HEK293 (cell line): ENCODE data around the gene SLC2A6.

Source experiments
- CTCF ChIA-PET: fragments of 350-600 bp; formaldehyde crosslinking; extraction: SDS; loops from one replicate; lab custom pipeline; 2021; ENCODE audit warnings: antibody characterized with exemption; lab: Yijun Ruan, JAX
- POLR2A ChIA-PET: fragments of 300-600 bp; formaldehyde crosslinking; extraction: SDS; loops from one replicate; lab custom pipeline; 2020; ENCODE audit warnings: antibody characterized with exemption, inconsistent platforms; lab: Yijun Ruan, JAX
- H3K27ac ChIP-seq: fragments of 200-500 bp; sonication (Bioruptor generic); 2 replicates; pipeline ENCODE4 v1.5.1; 2014; ENCODE audit warnings: low read depth, low read length, control low read depth, inconsistent platforms; ENCODE audit errors: extremely low read depth
- H3K36me3 ChIP-seq, 2 experiments: fragments of 200-500 bp in 1 of 2; sonication (Bioruptor generic) in 1 of 2; 1 replicate in 1 of 2; 2 replicates in 1 of 2; pipeline ENCODE4 v1.5.1; 2014 to 2017; ENCODE audit warnings: inconsistent platforms in 2 of 2, low read length in 2 of 2; ENCODE audit not compliant: control insufficient read depth in 2 of 2, insufficient read depth in 1 of 2
- H3K4me1 ChIP-seq: fragments of 200-500 bp; sonication (Bioruptor generic); 2 replicates; pipeline ENCODE4 v1.5.1; 2014; ENCODE audit warnings: mild to moderate bottlenecking, low read length, inconsistent platforms; ENCODE audit not compliant: control insufficient read depth, insufficient read depth
- H3K4me3 ChIP-seq: 2 replicates; pipeline ENCODE4 v1.5.1; 2011; ENCODE audit warnings: low read depth, mild to moderate bottlenecking, control low read depth, low read length, moderate library complexity
- H3K9me3 ChIP-seq: fragments of 200-500 bp; sonication (Bioruptor generic); 2 replicates; pipeline ENCODE4 v1.5.1; 2014; ENCODE audit warnings: low read depth, low read length, inconsistent platforms; ENCODE audit not compliant: control insufficient read depth, insufficient read depth
- GLI4 ChIP-seq: fragments of 450-650 bp; formaldehyde crosslinking; IDR thresholded peaks from 2 replicates; pipeline ENCODE4 v1.5.1; 2016; ENCODE audit warnings: missing biosample characterization, missing genetic modification characterization
- HOXA7 ChIP-seq: sonication (generic); formaldehyde crosslinking; IDR thresholded peaks from 2 replicates; pipeline ENCODE4 v1.8.1; 2022; ENCODE audit warnings: missing genetic modification reagents, borderline replicate concordance
- KLF8 ChIP-seq: fragments of 450-650 bp; formaldehyde crosslinking; IDR thresholded peaks from 2 replicates; pipeline ENCODE4 v1.5.1; 2016; ENCODE audit warnings: missing biosample characterization, missing genetic modification characterization
- MYNN ChIP-seq: fragments of 450-650 bp; formaldehyde crosslinking; IDR thresholded peaks from 2 replicates; pipeline ENCODE4 v1.5.1; 2016; ENCODE audit warnings: missing biosample characterization, missing genetic modification characterization, borderline replicate concordance
- PRDM1 ChIP-seq: fragments of 450-650 bp; formaldehyde crosslinking; IDR thresholded peaks from 2 replicates; pipeline ENCODE4; 2016; ENCODE audit warnings: missing biosample characterization, missing genetic modification characterization
- SALL2 ChIP-seq: fragments of 450-650 bp; formaldehyde crosslinking; IDR thresholded peaks from 2 replicates; pipeline ENCODE4 v1.5.0; 2017; ENCODE audit warnings: missing biosample characterization, mild to moderate bottlenecking, missing genetic modification characterization, borderline replicate concordance
- SCRT1 ChIP-seq: fragments of 450-650 bp; formaldehyde crosslinking; IDR thresholded peaks from 2 replicates; pipeline ENCODE4 v1.5.1; 2016; ENCODE audit warnings: missing biosample characterization, missing genetic modification characterization, borderline replicate concordance
- ZFP3 ChIP-seq: fragments of 450-650 bp; formaldehyde crosslinking; IDR thresholded peaks from 2 replicates; pipeline ENCODE4 v1.5.1; 2016; ENCODE audit warnings: low read depth, missing biosample characterization, missing genetic modification characterization
- ZNF157 ChIP-seq: fragments of 450-650 bp; formaldehyde crosslinking; IDR thresholded peaks from 2 replicates; pipeline ENCODE4 v1.5.1; 2016; ENCODE audit warnings: missing biosample characterization, missing genetic modification characterization
- ZNF19 ChIP-seq: fragments of 450-650 bp; formaldehyde crosslinking; IDR thresholded peaks from 2 replicates; pipeline ENCODE4; 2016; ENCODE audit warnings: missing biosample characterization, missing genetic modification characterization, low read depth
- ZNF221 ChIP-seq: fragments of 450-650 bp; formaldehyde crosslinking; IDR thresholded peaks from 2 replicates; pipeline ENCODE4 v1.5.1; 2017; ENCODE audit warnings: missing biosample characterization, missing genetic modification characterization, borderline replicate concordance
- ZNF335 ChIP-seq: fragments of 450-650 bp; formaldehyde crosslinking; conservative IDR thresholded peaks from 2 replicates; pipeline ENCODE4 v1.5.1; 2016; ENCODE audit warnings: missing biosample characterization, missing genetic modification characterization
- ZNF37A ChIP-seq: fragments of 450-650 bp; IDR thresholded peaks from 2 replicates; pipeline ENCODE4 v1.5.1; 2018; ENCODE audit warnings: missing biosample characterization, missing genetic modification characterization
- ZNF549 ChIP-seq: fragments of 450-650 bp; IDR thresholded peaks from 2 replicates; pipeline ENCODE4 v1.5.1; 2018; ENCODE audit warnings: missing biosample characterization, missing genetic modification characterization, mild to moderate bottlenecking, inconsistent platforms, moderate library complexity
- ZNF555 ChIP-seq: fragments of 450-650 bp; formaldehyde crosslinking; conservative IDR thresholded peaks from 2 replicates; pipeline ENCODE4 v1.5.1; 2017; ENCODE audit warnings: missing biosample characterization, mild to moderate bottlenecking, missing genetic modification characterization, inconsistent platforms
- ZNF558 ChIP-seq: fragments of 450-650 bp; formaldehyde crosslinking; IDR thresholded peaks from 2 replicates; pipeline ENCODE4 v1.5.1; 2016; ENCODE audit warnings: missing biosample characterization, missing genetic modification characterization
- ZNF664 ChIP-seq: fragments of 450-650 bp; formaldehyde crosslinking; IDR thresholded peaks from 2 replicates; pipeline ENCODE4 v1.5.1; 2016; ENCODE audit warnings: missing biosample characterization, missing genetic modification characterization
- ZNF677 ChIP-seq: fragments of 450-650 bp; IDR thresholded peaks from 2 replicates; pipeline ENCODE4 v1.5.0; 2018; ENCODE audit warnings: missing biosample characterization, mild to moderate bottlenecking, missing genetic modification characterization, moderate library complexity
- ZNF76 ChIP-seq: fragments of 450-650 bp; formaldehyde crosslinking; IDR thresholded peaks from 2 replicates; pipeline ENCODE4; 2016; ENCODE audit warnings: low read depth, missing biosample characterization, missing genetic modification characterization, borderline replicate concordance
- ZNF768 ChIP-seq: fragments of 450-650 bp; formaldehyde crosslinking; IDR thresholded peaks from 2 replicates; pipeline ENCODE4 v1.5.1; 2018; ENCODE audit warnings: missing biosample characterization, mild to moderate bottlenecking, missing genetic modification characterization
- ZXDB ChIP-seq: fragments of 450-650 bp; formaldehyde crosslinking; IDR thresholded peaks from 2 replicates; pipeline ENCODE4 v1.5.1; 2016; ENCODE audit warnings: missing biosample characterization, missing genetic modification characterization
- TF ChIP-seq, protein P1 (sequence below): fragments of 450-650 bp; formaldehyde crosslinking; IDR thresholded peaks from 2 replicates; pipeline ENCODE4 v1.5.1; 2017; ENCODE audit warnings: missing biosample characterization, mild to moderate bottlenecking, missing genetic modification characterization, moderate library complexity
- TF ChIP-seq, protein P2 (sequence below): fragments of 450-650 bp; formaldehyde crosslinking; IDR thresholded peaks from 2 replicates; pipeline ENCODE4 v1.5.1; 2016; ENCODE audit warnings: missing biosample characterization, missing genetic modification characterization
- TF ChIP-seq, protein P3 (sequence below): fragments of 450-650 bp; formaldehyde crosslinking; IDR thresholded peaks from 2 replicates; pipeline ENCODE4 v1.5.1; 2017; ENCODE audit warnings: missing biosample characterization, missing genetic modification characterization

The SLC2A6 gene

DNA sequence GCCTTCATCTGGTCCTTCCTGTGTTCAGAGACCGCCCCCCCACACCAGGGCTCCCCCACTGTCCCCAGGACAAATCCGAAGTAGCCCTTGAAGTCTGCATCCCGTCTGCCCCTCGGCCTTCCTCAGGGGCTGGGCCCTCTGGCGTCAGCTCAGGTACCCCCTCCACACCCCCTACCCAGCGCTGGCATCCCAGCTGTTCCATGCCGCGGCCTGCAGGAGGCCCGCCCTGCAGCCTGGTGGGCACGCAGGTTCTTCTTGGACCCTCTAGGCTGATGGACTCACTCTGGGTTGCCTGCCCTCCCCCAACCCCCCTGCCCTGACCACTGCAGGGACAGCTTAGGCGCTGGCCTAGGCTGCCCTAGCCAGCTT is 6.6 kb downstream of the SLC2A6 start:
- Histone ChIP-seq H3K4me1 (no peaks in the 10 kb centered on the region), H3K27ac (no peak overlapping the region)
- POLR2A ChIA-PET = interaction anchor here (0.5 kb wide), 1 partner anchor 28 kb away, joined by 3 read pairs; no protein-coding TSS in a partner anchor
- CTCF ChIA-PET = interaction anchor here (0.7 kb wide), 1 partner anchor 8 kb away, joined by 4 read pairs; no protein-coding TSS in a partner anchor
- TF ChIP-seq ZNF335 = no peak
- TF ChIP-seq ZNF549 (tag by site-specific recombination) = no peak
- no peak for TF ChIP-seq ZFP3
- TF ChIP-seq ZXDB = no peak
- TF ChIP-seq SCRT1 = no peak
- no peak for TF ChIP-seq ZNF768
- TF ChIP-seq ZNF157 = no peak
- no peak for TF ChIP-seq ZNF76 (tag by site-specific recombination)
- TF ChIP-seq, protein P1, sequence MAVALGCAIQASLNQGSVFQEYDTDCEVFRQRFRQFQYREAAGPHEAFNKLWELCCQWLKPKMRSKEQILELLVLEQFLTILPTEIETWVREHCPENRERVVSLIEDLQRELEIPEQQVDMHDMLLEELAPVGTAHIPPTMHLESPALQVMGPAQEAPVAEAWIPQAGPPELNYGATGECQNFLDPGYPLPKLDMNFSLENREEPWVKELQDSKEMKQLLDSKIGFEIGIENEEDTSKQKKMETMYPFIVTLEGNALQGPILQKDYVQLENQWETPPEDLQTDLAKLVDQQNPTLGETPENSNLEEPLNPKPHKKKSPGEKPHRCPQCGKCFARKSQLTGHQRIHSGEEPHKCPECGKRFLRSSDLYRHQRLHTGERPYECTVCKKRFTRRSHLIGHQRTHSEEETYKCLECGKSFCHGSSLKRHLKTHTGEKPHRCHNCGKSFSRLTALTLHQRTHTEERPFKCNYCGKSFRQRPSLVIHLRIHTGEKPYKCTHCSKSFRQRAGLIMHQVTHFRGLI = no peak
- TF ChIP-seq MYNN = no peak
- no peak for TF ChIP-seq SALL2 (tag by site-specific recombination)
- no peak for TF ChIP-seq ZNF677 (tag by site-specific recombination)
- TF ChIP-seq, all 188 proteins: peak for 0
- Histone ChIP-seq H3K4me3 (no peak overlapping the region), H3K36me3 (peaks cover 0 to 46% of the 10 kb centered on the region in 2 experiments; a peak in 1 of 3 replicates), H3K9me3 (no peaks in the 10 kb centered on the region)

DNA sequence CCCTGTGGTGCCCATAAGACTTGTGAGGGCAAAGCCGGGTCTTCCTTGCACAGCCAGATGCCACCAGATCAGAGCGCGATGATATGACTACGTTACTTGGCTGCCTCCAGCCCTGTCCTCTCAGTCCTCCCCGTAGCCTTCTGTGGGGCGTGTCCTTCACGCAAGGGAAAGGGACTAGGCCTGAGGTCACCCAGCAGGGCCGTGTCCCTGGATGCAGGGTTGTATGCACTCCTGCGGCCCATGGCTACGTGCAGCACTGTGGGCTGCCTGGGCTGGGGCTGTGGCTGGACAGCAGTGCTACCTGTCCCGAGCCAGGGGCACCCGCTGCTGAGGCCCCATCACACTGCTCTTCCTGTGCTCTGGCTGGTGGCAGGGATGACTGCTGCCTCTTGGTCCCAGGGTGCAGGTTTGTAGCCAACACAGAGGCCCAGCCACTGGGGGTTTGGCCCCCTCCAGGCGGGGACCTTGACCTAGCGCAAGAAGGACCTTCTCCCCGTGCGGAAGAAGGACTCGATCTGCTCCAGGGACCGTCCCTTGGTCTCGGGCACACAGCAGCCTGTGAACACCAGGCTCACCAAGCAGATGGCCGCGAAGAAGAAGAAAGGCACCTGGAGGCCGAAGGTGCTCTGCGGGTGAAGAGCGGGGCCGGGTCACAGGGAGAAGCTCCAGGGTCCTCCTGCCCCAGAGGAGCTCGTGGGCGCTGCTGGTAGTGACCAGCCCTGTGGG is 7.2 kb downstream of the SLC2A6 start:
- TF ChIP-seq, protein P2, sequence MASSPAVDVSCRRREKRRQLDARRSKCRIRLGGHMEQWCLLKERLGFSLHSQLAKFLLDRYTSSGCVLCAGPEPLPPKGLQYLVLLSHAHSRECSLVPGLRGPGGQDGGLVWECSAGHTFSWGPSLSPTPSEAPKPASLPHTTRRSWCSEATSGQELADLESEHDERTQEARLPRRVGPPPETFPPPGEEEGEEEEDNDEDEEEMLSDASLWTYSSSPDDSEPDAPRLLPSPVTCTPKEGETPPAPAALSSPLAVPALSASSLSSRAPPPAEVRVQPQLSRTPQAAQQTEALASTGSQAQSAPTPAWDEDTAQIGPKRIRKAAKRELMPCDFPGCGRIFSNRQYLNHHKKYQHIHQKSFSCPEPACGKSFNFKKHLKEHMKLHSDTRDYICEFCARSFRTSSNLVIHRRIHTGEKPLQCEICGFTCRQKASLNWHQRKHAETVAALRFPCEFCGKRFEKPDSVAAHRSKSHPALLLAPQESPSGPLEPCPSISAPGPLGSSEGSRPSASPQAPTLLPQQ (tag by site-specific recombination) = no peak
- TF ChIP-seq ZNF558 (tag by site-specific recombination) = no peak
- TF ChIP-seq, protein P3, sequence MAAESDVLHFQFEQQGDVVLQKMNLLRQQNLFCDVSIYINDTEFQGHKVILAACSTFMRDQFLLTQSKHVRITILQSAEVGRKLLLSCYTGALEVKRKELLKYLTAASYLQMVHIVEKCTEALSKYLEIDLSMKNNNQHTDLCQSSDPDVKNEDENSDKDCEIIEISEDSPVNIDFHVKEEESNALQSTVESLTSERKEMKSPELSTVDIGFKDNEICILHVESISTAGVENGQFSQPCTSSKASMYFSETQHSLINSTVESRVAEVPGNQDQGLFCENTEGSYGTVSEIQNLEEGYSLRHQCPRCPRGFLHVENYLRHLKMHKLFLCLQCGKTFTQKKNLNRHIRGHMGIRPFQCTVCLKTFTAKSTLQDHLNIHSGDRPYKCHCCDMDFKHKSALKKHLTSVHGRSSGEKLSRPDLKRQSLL (tag by site-specific recombination) = no peak
- no peak for TF ChIP-seq ZNF664 (tag by site-specific recombination)
- no peak for TF ChIP-seq PRDM1
- no peak for TF ChIP-seq ZNF19 (tag by site-specific recombination)
- TF ChIP-seq GLI4 (tag by site-specific recombination) = no peak
- no peak for TF ChIP-seq HOXA7
- TF ChIP-seq ZNF555 (tag by site-specific recombination) = no peak
- TF ChIP-seq ZNF37A = no peak
- no peak for TF ChIP-seq KLF8 (tag by site-specific recombination)
- TF ChIP-seq ZNF221 (tag by site-specific recombination) = no peak
- no peaks in the 10 kb centered on the region for H3K9me3 ChIP-seq
- H3K4me1 ChIP-seq = no peaks in the 10 kb centered on the region
- H3K27ac ChIP-seq = no peak overlapping the region
- ChIA-PET CTCF (interaction anchor here (0.7 kb wide), 1 partner anchor 8 kb away, joined by 4 read pairs; no protein-coding TSS in a partner anchor), POLR2A (interaction anchor here (0.7 to 1.2 kb wide), 2 partner anchors 12 to 229 kb away, joined by 4 to 5 read pairs; partner anchors contain the start of gene CACFD1)
- H3K4me3 ChIP-seq = no peak overlapping the region
- peaks cover 0 to 42% of the 10 kb centered on the region in 2 experiments; a peak in 1 of 3 replicates for H3K36me3 ChIP-seq
